Nucleus accumbens (tissue), 56 donors: ENCODE results near the gene HTR5A.

ENCODE experiments used
- DNase-seq, 56 donors: peaks; one replicate each; lab custom pipeline; 2025; lab: John Stamatoyannopoulos, UW

HTR5A gene

DNA sequence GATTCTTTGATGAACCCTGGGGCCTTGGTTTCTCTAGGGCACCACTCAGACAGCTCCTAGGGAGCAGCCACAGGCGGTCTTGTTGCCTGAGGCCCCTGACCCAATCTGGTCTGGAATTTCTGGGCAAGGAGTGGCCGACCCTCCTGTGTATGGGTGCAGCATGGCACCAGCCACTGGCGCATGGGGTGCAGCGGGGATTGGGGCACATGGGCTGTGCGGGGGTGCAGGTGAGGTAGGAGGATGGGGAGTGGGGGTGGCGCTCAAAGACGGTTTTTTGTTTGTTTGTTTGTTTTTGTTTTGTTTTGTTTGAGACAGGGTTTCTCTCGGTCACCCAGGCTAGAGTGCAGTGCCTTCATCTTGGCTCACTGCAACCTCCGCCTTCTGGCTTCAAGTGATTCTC, 62.3 kb downstream of the HTR5A start:
- no peak for DNase-seq

DNA sequence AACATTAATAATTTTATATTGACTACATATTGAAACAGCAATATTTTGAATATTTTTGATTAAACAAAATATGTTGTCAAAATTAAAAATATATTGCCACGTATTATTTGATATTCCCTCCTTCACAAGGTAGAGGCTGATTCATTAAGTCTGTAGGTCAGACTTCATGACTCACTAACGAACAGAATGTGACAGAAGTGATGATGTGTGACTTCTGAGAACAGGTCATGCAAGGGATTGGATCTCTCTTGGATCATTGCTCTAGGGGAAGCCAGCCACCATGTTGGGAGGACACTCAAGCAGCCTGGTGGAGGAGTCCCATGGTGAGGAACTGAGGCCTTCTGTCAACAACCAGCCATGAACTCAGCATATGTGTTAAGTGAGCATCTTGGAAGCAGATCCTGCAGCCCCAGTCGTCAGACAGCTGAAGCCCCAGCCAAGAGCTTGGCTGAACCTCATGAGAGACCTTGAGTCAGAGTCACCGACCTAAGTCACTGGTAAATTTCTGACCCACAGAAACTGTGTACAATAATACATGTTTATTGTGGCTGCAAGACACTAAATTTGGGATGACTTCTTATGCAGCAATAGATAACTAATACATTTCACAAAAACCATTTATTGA, 66.6 kb downstream of the HTR5A start:
- no peak for DNase-seq
